ENCODE measurements around the gene TPD52L1. TPM values are rescaled to one million over a fixed set of nuclear protein-coding genes. Genes with fewer than 3 reads are reported as not detected.

Gene TPD52L1
- total and polyA plus RNA-seq, 2 of the 4 experiments (the other 2 are of a cell fraction): 10.2 to 13.5 TPM

DNA sequence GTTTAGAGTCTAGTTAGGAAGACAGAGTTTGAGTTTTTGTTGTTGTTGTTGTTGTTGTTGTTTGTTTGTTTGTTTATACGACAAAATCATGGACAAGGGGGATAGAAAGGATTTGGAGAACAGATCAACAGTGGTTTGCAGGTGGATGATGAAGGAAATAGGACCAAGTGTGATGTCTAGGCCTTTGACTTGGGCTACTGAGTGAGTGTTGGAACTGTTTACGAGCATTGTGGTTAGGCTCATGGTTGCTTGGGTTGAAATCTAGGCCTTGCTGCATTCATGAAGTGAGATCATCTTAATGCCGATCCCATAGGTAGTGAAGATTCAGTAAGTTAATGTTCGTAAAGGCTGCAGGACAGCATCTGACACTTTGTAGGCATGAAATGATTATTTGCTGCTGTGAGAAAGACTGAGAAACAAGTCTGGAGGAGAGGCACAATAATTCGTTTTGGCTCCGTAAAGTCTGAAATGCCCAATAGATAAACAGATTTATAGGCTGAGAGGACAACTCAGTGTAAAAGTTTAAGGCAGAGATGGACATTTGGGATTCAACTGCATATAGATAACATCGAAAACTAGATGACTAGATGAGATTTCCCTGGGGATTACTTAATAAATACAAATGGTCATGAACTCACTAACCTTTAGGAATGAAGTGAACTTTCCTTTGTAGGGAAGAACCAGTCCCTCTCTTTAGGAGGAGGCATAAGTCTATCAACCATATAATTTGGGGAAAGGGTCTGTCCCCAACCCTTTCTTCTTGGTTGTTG is 78.2 kb downstream of the TPD52L1 start:
- Histone ChIP-seq H3K56ac (ENCODE audit: extremely low read depth, insufficient read depth, low read length) (no peak overlapping the region), H3K4me2 (ENCODE audit: low read depth, low read length) (no peak overlapping the region; the same call in 1 of the 2 replicates), H3K9me1 (ENCODE audit: insufficient read depth, low read length) (no peaks in the 10 kb centered on the region; the same call in 1 of the 2 replicates), H2BK20ac (ENCODE audit: low read depth, low read length) (peak overlapping the region; percentile 72), H2AK5ac (ENCODE audit: low read depth, low read length) (peak overlapping the region; percentile 76), H4K20me1 (ENCODE audit: insufficient read depth, low read length) (no peaks in the 10 kb centered on the region), H4K8ac (ENCODE audit: low read depth in 2 of 2, low read length in 2 of 2) (peak overlapping the region; percentile 65 to 74; a peak in 2 of 4 replicates), H4K5ac (ENCODE audit: low read depth, low read length) (peak overlapping the region; percentile 59; the same call in 1 of the 2 replicates), H3K4ac (ENCODE audit: low read depth, low read length) (peak overlapping the region; percentile 34), H3K27me3 (ENCODE audit: control insufficient read depth, insufficient read depth, low read length) (no peaks in the 10 kb centered on the region), H3K23ac (ENCODE audit: low read depth, low read length) (no peak overlapping the region), H3K14ac (replicated peaks; ENCODE audit: low read depth, low read length) (no peak overlapping the region; the same call in 1 of the 2 replicates), H3K79me1 (ENCODE audit: low read depth in 1 of 2, low read length in 2 of 2) (no peaks in the 10 kb centered on the region), H2AFZ (replicated peaks; ENCODE audit: low read length, poor library complexity) (no peak overlapping the region), H2BK15ac (ENCODE audit: low read depth, low read length) (peak overlapping the region; percentile 42; the same call in 2 of the 3 replicates), H4K91ac (ENCODE audit: insufficient read depth, low read depth, low read length) (peak overlapping the region; percentile 41; the same call in 1 of the 2 replicates), H3K4me1 (ENCODE audit: control insufficient read depth, insufficient read depth, low read length) (peaks cover 12% of the 10 kb centered on the region), H2BK120ac (ENCODE audit: low read depth, low read length) (peak overlapping the region; percentile 49), H3K9ac (ENCODE audit: low read depth, low read length) (no peak overlapping the region), H3K36me3 (ENCODE audit: control insufficient read depth, insufficient read depth, low read length) (no peaks in the 10 kb centered on the region), H3K27ac (ENCODE audit: insufficient read depth, low read length) (peak overlapping the region; percentile 52; the same call in 1 of the 2 replicates), H3K4me3 (ENCODE audit: insufficient read depth, low read depth, low read length) (no peak overlapping the region), H3K9me3 (ENCODE audit: control insufficient read depth, insufficient read depth, low read length) (no peaks in the 10 kb centered on the region), H2AK9ac (replicated peaks; ENCODE audit: low read depth, low read length, poor library complexity) (no peak overlapping the region), H2BK5ac (ENCODE audit: low read depth, low read length, poor library complexity, severe bottlenecking) (peak overlapping the region; percentile 74), H3K18ac (ENCODE audit: low read depth, low read length) (peak overlapping the region; percentile 94; the same call in 1 of the 2 replicates)
- 88% methylated on average over 3 of the region's 7 CpGs; no CpG with 5 or more reads in 1 of the 2 experiments for WGBS, 2 experiments (ENCODE audit: extremely low coverage in 2 of 2, insufficient read length in 1 of 2)
- no peak for DNase-seq
- TF ChIP-seq RFX5 (IDR thresholded peaks at IDR 0.05; ENCODE audit: low read depth, low read length) (no peak), RAD21 (IDR thresholded peaks at IDR 0.05; ENCODE audit: low read length) (no peak), CHD1 (IDR thresholded peaks at IDR 0.05; ENCODE audit: low read depth, low read length) (no peak)
- in situ Hi-C loops (cut with MboI; ENCODE audit: low sequenced_read_pairs) (no loop called here), intact Hi-C loops (cut with micrococcal nuclease) (no loop called here), dilution Hi-C loops (cut with HindIII; ENCODE audit: low sequenced_read_pairs, unreplicated experiment) (no loop called here)
- no TSS peak for BruUV-seq (replicated peaks)
- ChIA-PET POLR2A (ENCODE audit: unreplicated experiment) (no interaction called here), CTCF (no interaction called here)
- no peak for ATAC-seq (ENCODE audit: low read depth)

Data from IMR-90 (cell line).